ENCODE data around the gene ASB3.
"Not testable (repeated sequence)": the region's sequence is repeated elsewhere in the genome, so short reads cannot be mapped to it uniquely, and the experiment has no call there.

The ASB3 gene, protein sequence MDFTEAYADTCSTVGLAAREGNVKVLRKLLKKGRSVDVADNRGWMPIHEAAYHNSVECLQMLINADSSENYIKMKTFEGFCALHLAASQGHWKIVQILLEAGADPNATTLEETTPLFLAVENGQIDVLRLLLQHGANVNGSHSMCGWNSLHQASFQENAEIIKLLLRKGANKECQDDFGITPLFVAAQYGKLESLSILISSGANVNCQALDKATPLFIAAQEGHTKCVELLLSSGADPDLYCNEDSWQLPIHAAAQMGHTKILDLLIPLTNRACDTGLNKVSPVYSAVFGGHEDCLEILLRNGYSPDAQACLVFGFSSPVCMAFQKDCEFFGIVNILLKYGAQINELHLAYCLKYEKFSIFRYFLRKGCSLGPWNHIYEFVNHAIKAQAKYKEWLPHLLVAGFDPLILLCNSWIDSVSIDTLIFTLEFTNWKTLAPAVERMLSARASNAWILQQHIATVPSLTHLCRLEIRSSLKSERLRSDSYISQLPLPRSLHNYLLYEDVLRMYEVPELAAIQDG

GRCh38 chr2:53786705-53787613, at the start of gene ASB3, which contains the start of gene ERLEC1:
TSS of gene ASB3 (minus strand) at chr2:53786953. CDS start at chr2:53765572, 21,381 bp downstream.
TSS of gene ERLEC1 (plus strand) at chr2:53787044. CDS start at chr2:53787211, 167 bp downstream.
- in situ Hi-C loops (cut with MboI; ENCODE audit: low sequenced_read_pairs, unreplicated experiment): no loop called here
- TF ChIP-seq, protein P1, sequence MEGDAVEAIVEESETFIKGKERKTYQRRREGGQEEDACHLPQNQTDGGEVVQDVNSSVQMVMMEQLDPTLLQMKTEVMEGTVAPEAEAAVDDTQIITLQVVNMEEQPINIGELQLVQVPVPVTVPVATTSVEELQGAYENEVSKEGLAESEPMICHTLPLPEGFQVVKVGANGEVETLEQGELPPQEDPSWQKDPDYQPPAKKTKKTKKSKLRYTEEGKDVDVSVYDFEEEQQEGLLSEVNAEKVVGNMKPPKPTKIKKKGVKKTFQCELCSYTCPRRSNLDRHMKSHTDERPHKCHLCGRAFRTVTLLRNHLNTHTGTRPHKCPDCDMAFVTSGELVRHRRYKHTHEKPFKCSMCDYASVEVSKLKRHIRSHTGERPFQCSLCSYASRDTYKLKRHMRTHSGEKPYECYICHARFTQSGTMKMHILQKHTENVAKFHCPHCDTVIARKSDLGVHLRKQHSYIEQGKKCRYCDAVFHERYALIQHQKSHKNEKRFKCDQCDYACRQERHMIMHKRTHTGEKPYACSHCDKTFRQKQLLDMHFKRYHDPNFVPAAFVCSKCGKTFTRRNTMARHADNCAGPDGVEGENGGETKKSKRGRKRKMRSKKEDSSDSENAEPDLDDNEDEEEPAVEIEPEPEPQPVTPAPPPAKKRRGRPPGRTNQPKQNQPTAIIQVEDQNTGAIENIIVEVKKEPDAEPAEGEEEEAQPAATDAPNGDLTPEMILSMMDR (IDR thresholded peaks at IDR 0.05; ENCODE audit: borderline replicate concordance, control extremely low read depth, extremely low read depth, insufficient read depth, missing control alignments): no peak
- DNase-seq (ENCODE audit: low spot score): peak; percentile 94

- in situ Hi-C loops (cut with MboI; ENCODE audit: low sequenced_read_pairs, unreplicated experiment); DNase-seq (ENCODE audit: low spot score): not testable (repeated sequence)
Measured at GRCh38 chr2:53829980-53830290, 43.2 kb upstream of the ASB3 start.

- TF ChIP-seq, protein P1 (IDR thresholded peaks at IDR 0.05; ENCODE audit: borderline replicate concordance, control extremely low read depth, extremely low read depth, insufficient read depth, missing control alignments): no peak
- no peak for DNase-seq (ENCODE audit: low spot score)
- in situ Hi-C loops (cut with MboI; ENCODE audit: low sequenced_read_pairs, unreplicated experiment): no loop called here
Measured at GRCh38 chr2:53829273-53829979, 42.7 kb upstream of the ASB3 start.

- in situ Hi-C loops (cut with MboI; ENCODE audit: low sequenced_read_pairs, unreplicated experiment): no loop called here
- DNase-seq (ENCODE audit: low spot score): no peak
- TF ChIP-seq, protein P1 (IDR thresholded peaks at IDR 0.05; ENCODE audit: borderline replicate concordance, control extremely low read depth, extremely low read depth, insufficient read depth, missing control alignments): no peak
Measured at GRCh38 chr2:53828331-53828730, 41.6 kb upstream of the ASB3 start.

- DNase-seq (ENCODE audit: low spot score): no peak
- TF ChIP-seq, protein P1 (IDR thresholded peaks at IDR 0.05; ENCODE audit: borderline replicate concordance, control extremely low read depth, extremely low read depth, insufficient read depth, missing control alignments): no peak
- in situ Hi-C loops (cut with MboI; ENCODE audit: low sequenced_read_pairs, unreplicated experiment): no loop called here
Measured at GRCh38 chr2:53827398-53828175, 40.8 kb upstream of the ASB3 start.

- in situ Hi-C loops (cut with MboI; ENCODE audit: low sequenced_read_pairs, unreplicated experiment): no loop called here
- TF ChIP-seq, protein P1 (IDR thresholded peaks at IDR 0.05; ENCODE audit: borderline replicate concordance, control extremely low read depth, extremely low read depth, insufficient read depth, missing control alignments): no peak
- DNase-seq (ENCODE audit: low spot score): no peak
Measured at GRCh38 chr2:53826587-53827397, 40.0 kb upstream of the ASB3 start.
